22Rv1 (cell line): ENCODE measurements around the gene PLXND1.

Experiments
- H3K27ac ChIP-seq: fragments of 450-650 bp; 2 replicates; pipeline ENCODE4 v1.5.1; 2017
- CTCF ChIP-seq: fragments of 450-650 bp; IDR thresholded peaks from 2 replicates; pipeline ENCODE4 v1.5.1; 2017; ENCODE audit warnings: mild to moderate bottlenecking
- ZFX ChIP-seq: fragments of 450-650 bp; IDR thresholded peaks from 2 replicates; pipeline ENCODE4 v1.6.1; 2017; ENCODE audit warnings: antibody characterized with exemption, borderline replicate concordance

PLXND1 gene

GRCh38 chr3:129555616-129556357 is 50.7 kb downstream of the PLXND1 start:
- H3K27ac ChIP-seq = no peak overlapping the region

GRCh38 chr3:129555153-129555550 is 51.3 kb downstream of the PLXND1 start:
- TF ChIP-seq CTCF (no peak), ZFX (no peak)
- H3K27ac ChIP-seq = no peak overlapping the region

More at GRCh38 chr3:129555616-129556357, 50.7 kb downstream of the PLXND1 start:
- TF ChIP-seq ZFX (no peak), CTCF (no peak)

- TF ChIP-seq ZFX = no peak
- no peak for TF ChIP-seq CTCF
- H3K27ac ChIP-seq = no peak overlapping the region
Observed at GRCh38 chr3:129554356-129555152, 51.9 kb downstream of the PLXND1 start.

- TF ChIP-seq CTCF = no peak
- H3K27ac ChIP-seq = no peak overlapping the region
Observed at GRCh38 chr3:129553719-129554118, 52.8 kb downstream of the PLXND1 start.

- no peak overlapping the region for H3K27ac ChIP-seq
- no peak for TF ChIP-seq CTCF
- TF ChIP-seq ZFX = no peak
Observed at GRCh38 chr3:129553171-129553570, 53.3 kb downstream of the PLXND1 start.

GRCh38 chr3:129552287-129553050 is 54.0 kb downstream of the PLXND1 start:
- TF ChIP-seq ZFX (no peak), CTCF (no peak)
- no peak overlapping the region for H3K27ac ChIP-seq
